SK-N-SH treated with all-trans-retinoic acid at 6 μM for 48 hours (cell line): ENCODE measurements around the gene ATP12A.

Source experiments
- ATAC-seq: fragments of 200-7000 bp; cut with Tn5 transposase; 3 replicates; pipeline ENCODE4 v1.9.1; 2020; ENCODE audit warnings: mild to moderate bottlenecking, moderate library complexity
- ARNTL ChIP-seq: fragments of 450-650 bp; formaldehyde crosslinking; IDR thresholded peaks from 2 replicates; pipeline ENCODE4 v1.5.0; 2020; ENCODE audit warnings: low read depth, mild to moderate bottlenecking, moderate library complexity, borderline replicate concordance
- BACH2 ChIP-seq: fragments of 250-450 bp; sonication (Bioruptor Pico); IDR thresholded peaks from 2 replicates; pipeline ENCODE4 v1.9.0; 2021; ENCODE audit warnings: mild to moderate bottlenecking, borderline replicate concordance
- CSDC2 ChIP-seq: fragments of 250-450 bp; sonication (Bioruptor Pico); IDR thresholded peaks from 2 replicates; pipeline ENCODE4 v1.5.0; 2020; ENCODE audit warnings: mild to moderate bottlenecking, moderate library complexity
- ESRRG ChIP-seq: fragments of 250-450 bp; sonication (Bioruptor Pico); IDR thresholded peaks from 2 replicates; pipeline ENCODE4 v1.6.1; 2021; ENCODE audit warnings: mild to moderate bottlenecking
- GLIS3 ChIP-seq: fragments of 250-450 bp; sonication (Bioruptor Pico); IDR thresholded peaks from 2 replicates; pipeline ENCODE4 v1.5.0; 2020; ENCODE audit warnings: mild to moderate bottlenecking, moderate library complexity
- ISL1 ChIP-seq: fragments of 250-450 bp; sonication (Bioruptor Pico); IDR thresholded peaks from 2 replicates; pipeline ENCODE4 v2.1.2; 2022; ENCODE audit warnings: mild to moderate bottlenecking, moderate library complexity
- OSR1 ChIP-seq: fragments of 250-450 bp; sonication (Bioruptor Pico); IDR thresholded peaks from 2 replicates; pipeline ENCODE4 v1.8.0; 2022; ENCODE audit warnings: moderate library complexity, mild to moderate bottlenecking, inconsistent platforms
- POU6F1 ChIP-seq: fragments of 250-450 bp; sonication (Bioruptor Pico); IDR thresholded peaks from 2 replicates; pipeline ENCODE4 v1.8.0; 2021; ENCODE audit warnings: low read depth, mild to moderate bottlenecking, moderate library complexity, borderline replicate concordance
- PPARA ChIP-seq: fragments of 250-450 bp; sonication (Bioruptor Pico); IDR thresholded peaks from 2 replicates; pipeline ENCODE4 v1.5.0; 2020; ENCODE audit warnings: mild to moderate bottlenecking, borderline replicate concordance
- RARB ChIP-seq: fragments of 250-450 bp; sonication (Bioruptor Pico); IDR thresholded peaks from 2 replicates; pipeline ENCODE4 v1.8.0; 2021; ENCODE audit warnings: mild to moderate bottlenecking, moderate library complexity
- SNAI2 ChIP-seq: fragments of 250-450 bp; sonication (Bioruptor Pico); IDR thresholded peaks from 2 replicates; pipeline ENCODE4 v1.5.0; 2020; ENCODE audit warnings: mild to moderate bottlenecking, moderate library complexity
- TCF4 ChIP-seq: fragments of 250-450 bp; sonication (Bioruptor Pico); IDR thresholded peaks from 2 replicates; pipeline ENCODE4 v1.8.0; 2021; ENCODE audit warnings: mild to moderate bottlenecking, moderate library complexity, borderline replicate concordance
- TOX ChIP-seq: fragments of 250-450 bp; sonication (Bioruptor Pico); IDR thresholded peaks from 2 replicates; pipeline ENCODE4 v1.8.0; 2021; ENCODE audit warnings: mild to moderate bottlenecking, moderate library complexity, borderline replicate concordance
- TSHZ2 ChIP-seq: fragments of 250-450 bp; sonication (Bioruptor Pico); IDR thresholded peaks from 2 replicates; pipeline ENCODE4 v1.5.0; 2020; ENCODE audit warnings: mild to moderate bottlenecking, moderate library complexity
- ZC3H10 ChIP-seq: fragments of 250-450 bp; sonication (Bioruptor Pico); IDR thresholded peaks from 2 replicates; pipeline ENCODE4 v1.5.1; 2021; ENCODE audit warnings: mild to moderate bottlenecking, moderate library complexity
- ZFP3 ChIP-seq: fragments of 250-450 bp; sonication (Bioruptor Pico); IDR thresholded peaks from 2 replicates; pipeline ENCODE4 v1.5.0; 2020; ENCODE audit warnings: mild to moderate bottlenecking, moderate library complexity
- ZFP30 ChIP-seq: fragments of 450-650 bp; formaldehyde crosslinking; IDR thresholded peaks from 2 replicates; pipeline ENCODE4 v1.5.0; 2022; ENCODE audit warnings: mild to moderate bottlenecking, moderate library complexity
- ZNF565 ChIP-seq: fragments of 450-650 bp; formaldehyde crosslinking; conservative IDR thresholded peaks from 2 replicates; pipeline ENCODE4 v1.5.0; 2020; ENCODE audit warnings: low read depth, mild to moderate bottlenecking, moderate library complexity
- ZNF70 ChIP-seq: fragments of 450-650 bp; formaldehyde crosslinking; IDR thresholded peaks from 2 replicates; pipeline ENCODE4 v1.5.0; 2020; ENCODE audit warnings: mild to moderate bottlenecking, moderate library complexity
- ZNF8 ChIP-seq: fragments of 450-650 bp; formaldehyde crosslinking; IDR thresholded peaks from 2 replicates; pipeline ENCODE4 v1.5.0; 2020; ENCODE audit warnings: mild to moderate bottlenecking, moderate library complexity
- TF ChIP-seq, protein P1 (sequence below): fragments of 250-450 bp; sonication (Bioruptor Pico); IDR thresholded peaks from 2 replicates; pipeline ENCODE4 v1.5.1; 2021; ENCODE audit warnings: mild to moderate bottlenecking, moderate library complexity
- TF ChIP-seq, protein P2 (sequence below): fragments of 250-450 bp; sonication (Bioruptor Pico); IDR thresholded peaks from 2 replicates; pipeline ENCODE4 v1.8.0; 2020; ENCODE audit warnings: mild to moderate bottlenecking, moderate library complexity, borderline replicate concordance

Gene ATP12A

DNA sequence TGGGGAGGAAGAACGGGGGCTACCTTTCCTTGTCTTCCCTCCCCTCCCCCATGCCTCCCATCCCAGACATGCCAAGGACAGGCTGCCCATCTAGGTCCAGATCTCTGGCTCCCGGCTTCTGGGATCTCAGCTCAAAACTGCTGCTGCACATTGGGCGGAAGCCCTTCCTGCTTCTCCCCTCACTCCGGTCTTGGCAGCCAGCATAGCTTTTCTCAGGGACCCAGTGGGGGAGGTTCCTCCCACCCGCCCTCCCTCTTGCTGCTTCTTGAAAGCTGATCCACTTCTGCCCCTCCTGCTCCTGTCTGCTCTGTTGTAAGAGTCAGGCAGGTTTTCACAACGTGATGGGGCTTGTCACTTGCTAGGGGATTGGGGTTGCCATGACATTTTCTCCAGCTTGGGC is 62.1 kb downstream of the ATP12A start:
- TF ChIP-seq ZNF8 (no peak), ESRRG (CRISPR knock-in tag) (no peak), OSR1 (no peak), ZC3H10 (CRISPR knock-in tag) (no peak), ARNTL (CRISPR knock-in tag) (no peak), ZFP3 (CRISPR knock-in tag) (no peak), CSDC2 (no peak), SNAI2 (no peak), TOX (CRISPR knock-in tag) (no peak), ZFP30 (CRISPR knock-in tag) (no peak), ISL1 (CRISPR knock-in tag) (no peak), PPARA (CRISPR knock-in tag) (no peak), TCF4 (CRISPR knock-in tag) (no peak)
- TF ChIP-seq, protein P1, sequence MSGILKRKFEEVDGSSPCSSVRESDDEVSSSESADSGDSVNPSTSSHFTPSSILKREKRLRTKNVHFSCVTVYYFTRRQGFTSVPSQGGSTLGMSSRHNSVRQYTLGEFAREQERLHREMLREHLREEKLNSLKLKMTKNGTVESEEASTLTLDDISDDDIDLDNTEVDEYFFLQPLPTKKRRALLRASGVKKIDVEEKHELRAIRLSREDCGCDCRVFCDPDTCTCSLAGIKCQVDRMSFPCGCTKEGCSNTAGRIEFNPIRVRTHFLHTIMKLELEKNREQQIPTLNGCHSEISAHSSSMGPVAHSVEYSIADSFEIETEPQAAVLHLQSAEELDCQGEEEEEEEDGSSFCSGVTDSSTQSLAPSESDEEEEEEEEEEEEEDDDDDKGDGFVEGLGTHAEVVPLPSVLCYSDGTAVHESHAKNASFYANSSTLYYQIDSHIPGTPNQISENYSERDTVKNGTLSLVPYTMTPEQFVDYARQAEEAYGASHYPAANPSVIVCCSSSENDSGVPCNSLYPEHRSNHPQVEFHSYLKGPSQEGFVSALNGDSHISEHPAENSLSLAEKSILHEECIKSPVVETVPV = no peak
- TF ChIP-seq, protein P2, sequence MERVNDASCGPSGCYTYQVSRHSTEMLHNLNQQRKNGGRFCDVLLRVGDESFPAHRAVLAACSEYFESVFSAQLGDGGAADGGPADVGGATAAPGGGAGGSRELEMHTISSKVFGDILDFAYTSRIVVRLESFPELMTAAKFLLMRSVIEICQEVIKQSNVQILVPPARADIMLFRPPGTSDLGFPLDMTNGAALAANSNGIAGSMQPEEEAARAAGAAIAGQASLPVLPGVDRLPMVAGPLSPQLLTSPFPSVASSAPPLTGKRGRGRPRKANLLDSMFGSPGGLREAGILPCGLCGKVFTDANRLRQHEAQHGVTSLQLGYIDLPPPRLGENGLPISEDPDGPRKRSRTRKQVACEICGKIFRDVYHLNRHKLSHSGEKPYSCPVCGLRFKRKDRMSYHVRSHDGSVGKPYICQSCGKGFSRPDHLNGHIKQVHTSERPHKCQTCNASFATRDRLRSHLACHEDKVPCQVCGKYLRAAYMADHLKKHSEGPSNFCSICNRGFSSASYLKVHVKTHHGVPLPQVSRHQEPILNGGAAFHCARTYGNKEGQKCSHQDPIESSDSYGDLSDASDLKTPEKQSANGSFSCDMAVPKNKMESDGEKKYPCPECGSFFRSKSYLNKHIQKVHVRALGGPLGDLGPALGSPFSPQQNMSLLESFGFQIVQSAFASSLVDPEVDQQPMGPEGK (CRISPR knock-in tag) = no peak
- no peak for ATAC-seq

DNA sequence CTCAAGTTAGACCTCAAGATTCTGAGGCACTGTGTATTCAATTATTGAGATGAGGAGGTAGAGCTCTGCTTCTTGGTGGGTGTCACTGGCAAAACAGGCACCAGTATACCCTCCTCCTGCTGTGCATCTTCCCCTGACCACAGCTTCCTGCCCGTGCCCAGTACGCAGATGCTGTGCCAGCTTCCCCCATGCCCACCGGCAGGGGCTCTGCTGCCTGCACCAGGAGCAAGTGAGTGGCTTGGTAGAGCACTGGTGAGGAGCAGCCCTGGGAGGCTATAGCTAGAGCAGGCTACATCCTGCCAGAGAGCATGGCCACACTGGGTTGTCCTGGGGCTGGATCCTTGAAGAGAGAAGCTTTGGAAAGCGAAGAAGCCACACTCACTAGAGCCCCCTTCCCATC is 62.8 kb downstream of the ATP12A start:
- no peak for ATAC-seq
- TF ChIP-seq ZNF70 (no peak), ZNF565 (no peak), POU6F1 (no peak), RARB (CRISPR knock-in tag) (no peak), ZC3H10 (CRISPR knock-in tag) (no peak), ZFP3 (CRISPR knock-in tag) (no peak), TCF4 (CRISPR knock-in tag) (no peak)
- TF ChIP-seq, all 23 proteins: peak for 0

GRCh38 chr13:24744247-24744646 is 64.0 kb downstream of the ATP12A start:
- no peak for TF ChIP-seq ESRRG (CRISPR knock-in tag)
- no peak for TF ChIP-seq GLIS3
- no peak for TF ChIP-seq ZNF565
- no peak for TF ChIP-seq ZFP30 (CRISPR knock-in tag)
- no peak for TF ChIP-seq TSHZ2 (CRISPR knock-in tag)
- no peak for TF ChIP-seq RARB (CRISPR knock-in tag)
- TF ChIP-seq BACH2 = no peak
- no peak for TF ChIP-seq PPARA (CRISPR knock-in tag)
- TF ChIP-seq ZNF8 = no peak
- TF ChIP-seq ISL1 (CRISPR knock-in tag) = no peak
- TF ChIP-seq, protein P1 = no peak
- TF ChIP-seq CSDC2 = no peak
- no peak for TF ChIP-seq SNAI2
- TF ChIP-seq TCF4 (CRISPR knock-in tag) = no peak
- TF ChIP-seq ZC3H10 (CRISPR knock-in tag) = no peak
- no peak for ATAC-seq
